CD4-positive, alpha-beta T cell (primary cell): ENCODE results near the gene DENND2A. TPM values are rescaled to one million over a fixed set of nuclear protein-coding genes. Genes with fewer than 3 reads are reported as not detected.

ENCODE experiments used
- ATAC-seq: fragments of 200-7000 bp; cut with Tn5 transposase; one replicate; pipeline ENCODE4 v1.10.0; 2022; ENCODE audit warnings: mild to moderate bottlenecking; ENCODE audit not compliant: poor library complexity
- CTCF ChIA-PET: fragments of 350-600 bp; sonication (Branson Sonifier 250); formaldehyde crosslinking; loops from one replicate; lab custom pipeline; 2021; ENCODE audit warnings: antibody characterized with exemption, inconsistent platforms; lab: Charles Lee
- POLR2A ChIA-PET: fragments of 350-600 bp; sonication (Branson Sonifier 250); formaldehyde crosslinking; loops from one replicate; lab custom pipeline; 2021; ENCODE audit warnings: antibody characterized with exemption, inconsistent platforms; lab: Charles Lee
- DNase-seq, 14 experiments: peaks; one replicate each; pipeline ENCODE4 v3.0.0-alpha.2; 2013 to 2020; ENCODE audit warnings: mixed read lengths in 2 of 14
- H3K27ac ChIP-seq, 2 donors: one replicate each; pipeline versions ENCODE4 v1.5.1 to v1.7.0; 2013; ENCODE audit warnings: low read length in 2 of 2, low read depth in 1 of 2, mild to moderate bottlenecking in 1 of 2
- H3K27me3 ChIP-seq, 2 experiments: 1 replicate in 1 of 2; 2 replicates in 1 of 2; pipeline versions ENCODE4 v1.6.1 to v1.7.0; 2013; ENCODE audit warnings: low read length in 2 of 2, control low read depth in 1 of 2, mild to moderate bottlenecking in 1 of 2, moderate library complexity in 1 of 2; ENCODE audit not compliant: insufficient read depth in 2 of 2, control insufficient read depth in 1 of 2
- H3K36me3 ChIP-seq: one replicate; pipeline ENCODE4 v1.6.1; 2013; ENCODE audit warnings: low read length, control low read depth; ENCODE audit not compliant: insufficient read depth
- H3K4me1 ChIP-seq: one replicate; pipeline ENCODE4 v1.6.1; 2013; ENCODE audit warnings: low read length, control low read depth; ENCODE audit not compliant: insufficient read depth
- H3K4me3 ChIP-seq: one replicate; pipeline ENCODE4 v1.5.1; 2013; ENCODE audit warnings: mild to moderate bottlenecking, low read length, moderate library complexity
- H3K9me3 ChIP-seq, 2 experiments: 1 replicate in 1 of 2; 2 replicates in 1 of 2; pipeline versions ENCODE4 v1.6.1 to v1.7.0; 2013; ENCODE audit warnings: low read length in 2 of 2, mild to moderate bottlenecking in 2 of 2, control low read depth in 1 of 2, moderate library complexity in 1 of 2; ENCODE audit not compliant: control insufficient read depth in 1 of 2, insufficient read depth in 1 of 2
- H3K27ac Mint-ChIP-seq: one replicate; pipeline ENCODE4 v1.8.0; 2020; ENCODE audit warnings: mixed read lengths
- H3K27me3 Mint-ChIP-seq: one replicate; pipeline ENCODE4 v1.8.0; 2021; ENCODE audit warnings: mixed read lengths
- H3K36me3 Mint-ChIP-seq: one replicate; pipeline ENCODE4 v1.8.0; 2021; ENCODE audit warnings: low read depth, mixed read lengths
- H3K4me1 Mint-ChIP-seq: one replicate; pipeline ENCODE4 v1.8.0; 2021; ENCODE audit warnings: low read depth, mixed read lengths
- H3K4me3 Mint-ChIP-seq: one replicate; pipeline ENCODE4 v1.8.0; 2020; ENCODE audit warnings: mild to moderate bottlenecking, mixed read lengths
- H3K9me3 Mint-ChIP-seq: one replicate; pipeline ENCODE4 v1.8.0; 2020; ENCODE audit warnings: mixed read lengths
- intact Hi-C, 2 experiments: fragments of 100-400 bp; cut with DNase I in 1 of 2; cut with micrococcal nuclease in 1 of 2; formaldehyde crosslinking; loops; one replicate each; pipeline versions ENCODE4 v1.15.1 to v1.9.0; 2023 to 2025; cut with DNase I, micrococcal nuclease
- total RNA-seq, 174 experiments: library from RNA in 2 of 174; stranded (reverse) in 2 of 174; gene quantifications; one replicate each; pipeline ENCODE4 v1.2.3 and lab custom pipeline; 2021 to 2026
- TF ChIP-seq, protein P1 (sequence below): fragments of 200-600 bp; IDR thresholded peaks from one replicate; pipeline ENCODE4 v1.8.0; 2022; ENCODE audit warnings: antibody characterized with exemption, mild to moderate bottlenecking

Gene DENND2A
- total RNA-seq, 2 experiments from 2014 or later, result not detected

DNA sequence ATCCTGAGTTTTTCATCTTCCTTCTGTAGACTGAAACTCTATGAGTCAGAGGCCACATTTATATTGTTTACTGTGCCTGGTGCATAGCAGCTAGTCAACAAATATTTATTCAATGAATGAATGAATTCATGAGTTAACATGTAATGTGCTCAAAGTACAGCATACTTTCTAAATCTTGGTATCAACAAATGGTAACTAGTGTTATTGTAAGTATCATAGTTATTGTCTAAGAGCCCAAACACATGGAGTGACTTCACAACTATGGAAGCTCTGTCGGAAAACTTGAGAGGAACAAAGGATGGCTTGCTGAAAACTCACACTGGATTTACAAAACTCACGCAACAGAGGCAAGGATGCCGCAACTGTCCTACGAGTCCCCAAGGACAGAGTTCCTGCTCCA is 35.9 kb downstream of the DENND2A start:
- Mint-ChIP-seq H3K4me3 (no peak overlapping the region), H3K36me3 (no peaks in the 10 kb centered on the region), H3K4me1 (no peaks in the 10 kb centered on the region), H3K9me3 (no peaks in the 10 kb centered on the region), H3K27ac (no peak overlapping the region), H3K27me3 (peaks cover 9% of the 10 kb centered on the region)
- H3K9me3 ChIP-seq, result no peaks in the 10 kb centered on the region
- H3K36me3 ChIP-seq, result no peaks in the 10 kb centered on the region
- H3K4me3 ChIP-seq, result no peak overlapping the region
- no peak for DNase-seq
- no peak for ATAC-seq
- H3K4me1 ChIP-seq, result no peaks in the 10 kb centered on the region
- TF ChIP-seq, protein P1, sequence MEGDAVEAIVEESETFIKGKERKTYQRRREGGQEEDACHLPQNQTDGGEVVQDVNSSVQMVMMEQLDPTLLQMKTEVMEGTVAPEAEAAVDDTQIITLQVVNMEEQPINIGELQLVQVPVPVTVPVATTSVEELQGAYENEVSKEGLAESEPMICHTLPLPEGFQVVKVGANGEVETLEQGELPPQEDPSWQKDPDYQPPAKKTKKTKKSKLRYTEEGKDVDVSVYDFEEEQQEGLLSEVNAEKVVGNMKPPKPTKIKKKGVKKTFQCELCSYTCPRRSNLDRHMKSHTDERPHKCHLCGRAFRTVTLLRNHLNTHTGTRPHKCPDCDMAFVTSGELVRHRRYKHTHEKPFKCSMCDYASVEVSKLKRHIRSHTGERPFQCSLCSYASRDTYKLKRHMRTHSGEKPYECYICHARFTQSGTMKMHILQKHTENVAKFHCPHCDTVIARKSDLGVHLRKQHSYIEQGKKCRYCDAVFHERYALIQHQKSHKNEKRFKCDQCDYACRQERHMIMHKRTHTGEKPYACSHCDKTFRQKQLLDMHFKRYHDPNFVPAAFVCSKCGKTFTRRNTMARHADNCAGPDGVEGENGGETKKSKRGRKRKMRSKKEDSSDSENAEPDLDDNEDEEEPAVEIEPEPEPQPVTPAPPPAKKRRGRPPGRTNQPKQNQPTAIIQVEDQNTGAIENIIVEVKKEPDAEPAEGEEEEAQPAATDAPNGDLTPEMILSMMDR, result no peak
- H3K27me3 ChIP-seq, result peaks cover 0 to 3% of the 10 kb centered on the region in 2 experiments
- H3K27ac ChIP-seq, result no peak overlapping the region
- intact Hi-C loops, result no loop called here
- CTCF ChIA-PET, result no interaction called here
- POLR2A ChIA-PET, result no interaction called here

DNA sequence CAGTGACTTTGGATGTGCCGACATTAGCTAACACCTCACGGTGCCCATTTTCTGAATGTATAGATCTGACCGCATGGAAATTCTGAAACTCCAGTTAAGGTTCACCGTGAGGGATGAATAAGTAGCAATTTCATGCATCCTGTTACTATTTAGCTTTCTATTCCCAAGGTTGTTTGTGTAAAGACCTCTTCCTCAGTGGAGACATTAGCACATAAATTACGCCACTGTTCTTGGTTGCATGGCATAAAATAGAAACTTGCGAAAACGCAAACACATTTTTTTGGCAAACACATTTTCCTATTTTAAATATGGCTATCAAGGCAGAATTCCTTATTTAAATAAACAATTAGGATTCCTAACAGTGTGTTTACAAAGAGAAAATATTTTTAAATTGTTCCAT is 36.5 kb downstream of the DENND2A start:
- ChIA-PET POLR2A (no interaction called here), CTCF (no interaction called here)
- H3K4me1 Mint-ChIP-seq, result no peaks in the 10 kb centered on the region
- no peak overlapping the region for H3K27ac ChIP-seq
- no peak for ATAC-seq
- no peaks in the 10 kb centered on the region for H3K9me3 Mint-ChIP-seq
- H3K27me3 Mint-ChIP-seq, result peaks cover 9% of the 10 kb centered on the region
- no peak overlapping the region for H3K4me3 Mint-ChIP-seq
- no peaks in the 10 kb centered on the region for H3K36me3 ChIP-seq
- no peaks in the 10 kb centered on the region for H3K36me3 Mint-ChIP-seq
- no peak overlapping the region for H3K27ac Mint-ChIP-seq
- intact Hi-C loops, result no loop called here
- TF ChIP-seq, protein P1, result no peak
- peaks cover 0 to 3% of the 10 kb centered on the region in 2 experiments for H3K27me3 ChIP-seq
- no peak for DNase-seq
- H3K4me3 ChIP-seq, result no peak overlapping the region
- H3K9me3 ChIP-seq, result no peaks in the 10 kb centered on the region
- no peaks in the 10 kb centered on the region for H3K4me1 ChIP-seq

DNA sequence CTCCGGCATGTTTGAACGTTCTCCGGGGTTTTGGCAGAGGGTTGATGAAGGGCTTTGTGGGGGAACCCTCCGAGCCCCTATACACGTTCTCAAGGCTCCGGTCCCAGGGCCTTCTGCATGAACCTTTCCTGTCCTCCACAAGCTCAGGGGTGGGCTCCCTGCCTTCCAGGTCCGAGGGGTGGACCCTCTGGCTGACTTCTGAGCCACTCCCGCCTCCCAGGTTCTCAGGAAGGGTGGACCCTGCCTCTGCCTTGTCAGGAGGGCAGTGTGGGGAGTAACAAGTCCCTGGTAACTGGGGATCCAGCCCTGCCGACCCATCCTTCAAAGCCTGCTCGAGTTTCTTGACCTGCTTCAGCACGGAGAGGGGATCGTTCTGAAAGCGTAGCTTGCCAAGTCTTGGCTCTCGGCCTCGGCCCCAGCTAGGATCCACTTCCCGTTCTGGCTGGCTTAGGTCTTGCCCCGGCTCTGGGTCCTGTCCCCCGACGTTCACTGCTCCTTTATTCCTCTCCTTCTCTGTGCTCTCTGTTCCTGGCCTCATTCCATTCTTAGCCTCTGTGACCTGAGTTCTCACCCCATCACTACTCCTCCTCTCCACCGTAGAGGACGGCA is 38.9 kb downstream of the DENND2A start:
- Histone ChIP-seq H3K4me3 (no peak overlapping the region), H3K27ac (no peak overlapping the region), H3K4me1 (no peaks in the 10 kb centered on the region), H3K9me3 (no peaks in the 10 kb centered on the region), H3K27me3 (peaks cover 0 to 4% of the 10 kb centered on the region in 2 experiments), H3K36me3 (no peaks in the 10 kb centered on the region)
- CTCF ChIA-PET, result no interaction called here
- Mint-ChIP-seq H3K4me3 (no peak overlapping the region), H3K36me3 (no peaks in the 10 kb centered on the region), H3K27me3 (peaks cover 17% of the 10 kb centered on the region), H3K27ac (no peak overlapping the region), H3K4me1 (no peaks in the 10 kb centered on the region), H3K9me3 (no peaks in the 10 kb centered on the region)
- TF ChIP-seq, protein P1, result no peak
- ATAC-seq (no peak), DNase-seq (no peak)
- POLR2A ChIA-PET, result no interaction called here
- intact Hi-C loops, result no loop called here
